Measurements from ENCODE around the gene MBOAT7. TPM values are rescaled to one million over a fixed set of nuclear protein-coding genes. Genes with fewer than 3 reads are reported as not detected.

MBOAT7 gene, protein sequence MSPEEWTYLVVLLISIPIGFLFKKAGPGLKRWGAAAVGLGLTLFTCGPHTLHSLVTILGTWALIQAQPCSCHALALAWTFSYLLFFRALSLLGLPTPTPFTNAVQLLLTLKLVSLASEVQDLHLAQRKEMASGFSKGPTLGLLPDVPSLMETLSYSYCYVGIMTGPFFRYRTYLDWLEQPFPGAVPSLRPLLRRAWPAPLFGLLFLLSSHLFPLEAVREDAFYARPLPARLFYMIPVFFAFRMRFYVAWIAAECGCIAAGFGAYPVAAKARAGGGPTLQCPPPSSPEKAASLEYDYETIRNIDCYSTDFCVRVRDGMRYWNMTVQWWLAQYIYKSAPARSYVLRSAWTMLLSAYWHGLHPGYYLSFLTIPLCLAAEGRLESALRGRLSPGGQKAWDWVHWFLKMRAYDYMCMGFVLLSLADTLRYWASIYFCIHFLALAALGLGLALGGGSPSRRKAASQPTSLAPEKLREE
- total RNA-seq = 98.8 and 123 TPM in 2 replicates

GRCh38 chr19:54189145-54189734, at the start of gene MBOAT7:
Gene MBOAT7 (minus strand): TSS chr19:54189580. CDS start chr19:54188508, 1,072 bp downstream.

GRCh38 chr19:54222474-54223276, 33.3 kb upstream of the MBOAT7 start, which contains the start of gene LILRB3:
Gene LILRB3 (minus strand): TSS chr19:54223007. CDS start chr19:54222976, 31 bp downstream.

DNA sequence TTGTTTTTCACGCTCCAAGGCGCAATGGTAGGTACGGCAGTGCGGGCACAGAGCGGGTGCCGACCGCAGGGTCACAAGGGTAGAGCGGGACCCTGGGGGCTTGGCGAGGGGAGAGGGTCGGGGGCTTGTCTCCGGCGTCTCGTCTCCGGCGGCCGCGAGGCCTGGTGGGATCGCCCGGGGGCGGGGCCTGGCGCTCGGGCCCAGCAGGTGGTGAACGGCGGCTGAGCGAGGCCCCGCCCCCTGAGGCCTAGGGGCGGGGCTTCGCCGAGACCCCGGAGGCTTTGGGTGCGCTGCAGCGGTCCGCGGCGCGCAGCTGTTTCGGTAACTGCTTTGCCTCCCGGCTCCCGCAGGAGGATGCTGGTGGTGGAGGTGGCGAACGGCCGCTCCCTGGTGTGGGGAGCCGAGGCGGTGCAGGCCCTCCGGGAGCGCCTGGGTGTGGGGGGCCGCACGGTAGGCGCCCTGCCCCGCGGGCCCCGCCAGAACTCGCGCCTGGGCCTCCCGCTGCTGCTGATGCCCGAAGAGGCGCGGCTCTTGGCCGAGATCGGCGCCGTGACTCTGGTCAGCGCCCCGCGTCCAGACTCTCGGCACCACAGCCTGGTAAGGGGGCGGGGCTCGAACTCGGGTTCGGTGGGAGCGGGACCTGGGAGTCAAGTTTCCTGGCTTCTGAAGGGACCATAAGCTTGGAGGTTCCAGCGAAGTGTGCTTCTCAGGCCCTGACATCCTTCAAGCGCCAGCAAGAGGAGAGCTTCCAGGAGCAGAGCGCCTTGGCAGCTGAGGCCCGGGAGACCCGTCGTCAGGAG, 1.8 kb upstream of the MBOAT7 start, which contains the start of gene TSEN34:
Gene TSEN34, plus strand, starts transcription at position 298 of the 800 bp plus-strand sequence. Its CDS starts 57 bp downstream, at position 355.

GRCh38 chr19:54172471-54173358, 16.7 kb downstream of the MBOAT7 start, which contains the start of gene TMC4:
Gene TMC4 (minus strand): TSS chr19:54173160. CDS start chr19:54173117, 43 bp downstream.

DNA sequence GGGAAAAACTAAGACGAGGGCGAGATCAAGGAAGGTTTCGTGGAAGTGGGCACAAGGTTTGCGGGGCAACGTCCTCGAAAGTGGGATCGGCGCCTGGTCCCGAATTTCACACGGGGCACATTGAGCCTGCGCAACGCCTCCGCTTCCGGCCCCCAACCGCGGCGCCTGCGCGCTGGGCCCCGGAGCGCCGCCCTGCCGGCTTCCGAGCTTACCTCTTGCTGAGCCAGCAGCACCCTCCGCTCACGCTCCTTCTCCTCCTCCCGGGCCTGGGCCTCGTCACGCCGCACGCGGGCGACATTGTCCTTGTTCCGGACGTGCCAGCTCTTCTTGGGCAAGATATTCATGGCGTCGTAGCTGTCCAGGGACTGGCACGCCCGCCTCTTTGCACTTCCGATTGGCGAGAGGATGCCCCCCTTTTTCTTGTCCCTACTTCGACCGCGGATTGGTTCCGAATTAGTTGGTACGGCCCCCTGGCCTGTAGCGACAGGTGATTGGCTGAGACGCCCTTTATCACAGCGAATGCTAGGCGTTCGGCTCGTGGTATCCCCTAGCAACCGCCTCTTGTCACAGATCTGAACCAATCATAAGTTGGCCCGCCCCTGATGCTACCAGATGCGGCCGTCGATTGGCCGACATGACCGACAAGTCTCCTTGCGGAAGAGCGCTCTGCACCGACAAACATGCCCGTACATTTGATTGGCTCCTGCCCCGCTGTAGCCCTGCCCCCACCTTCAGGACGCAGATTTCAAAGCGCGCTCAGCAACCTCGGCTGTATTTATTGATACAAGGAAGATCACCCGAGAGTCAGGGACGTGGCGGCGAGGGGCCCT, 29.8 kb downstream of the MBOAT7 start, which contains the start of gene LENG1:
Gene LENG1, minus strand, starts transcription at position 370 of the 830 bp plus-strand sequence. Its CDS starts 26 bp downstream, at position 344.

GRCh38 chr19:54137699-54138488, 51.5 kb downstream of the MBOAT7 start, which contains the start of gene CNOT3:
Gene CNOT3 (plus strand): TSS chr19:54137762. CDS start chr19:54142979, 5,217 bp downstream.

Other genes starting within 250 kb of the MBOAT7 start
- 0.72 and 0.97 TPM in 2 replicates for gene CACNG8, start 226.6 kb downstream of the MBOAT7 start, total RNA-seq
- 0.16 and 0.72 TPM in 2 replicates for gene CACNG6, start 197.9 kb downstream of the MBOAT7 start, total RNA-seq
- gene VSTM1, start 125.7 kb downstream of the MBOAT7 start, total RNA-seq = not detected in 2 replicates
- gene TARM1, start 108.2 kb downstream of the MBOAT7 start, total RNA-seq = not detected in 2 replicates
- 0.49 and 2.0 TPM in 2 replicates for gene OSCAR, start 88.8 kb downstream of the MBOAT7 start, total RNA-seq
- gene NDUFA3, start 86.7 kb downstream of the MBOAT7 start, total RNA-seq = 13.4 and 40.8 TPM in 2 replicates
- gene TFPT, start 73.9 kb downstream of the MBOAT7 start, total RNA-seq = 13.9 and 22.2 TPM in 2 replicates
- gene PRPF31, start 73.8 kb downstream of the MBOAT7 start, total RNA-seq = 50.2 and 52.7 TPM in 2 replicates
- 15.5 and 20.4 TPM in 2 replicates for gene CNOT3, start 51.8 kb downstream of the MBOAT7 start, total RNA-seq
- gene LENG1, start 29.9 kb downstream of the MBOAT7 start, total RNA-seq = 3.4 and 4.5 TPM in 2 replicates
- gene TMC4, start 16.4 kb downstream of the MBOAT7 start, total RNA-seq = 0.32 and 0.90 TPM in 2 replicates
- gene TSEN34, start 1.7 kb upstream of the MBOAT7 start, total RNA-seq = 82.1 and 116 TPM in 2 replicates
- 2,181 and 2,831 TPM in 2 replicates for gene RPS9, start 11.3 kb upstream of the MBOAT7 start, total RNA-seq
- not detected in 2 replicates for gene LILRB3, start 33.4 kb upstream of the MBOAT7 start, total RNA-seq
- gene LILRA6, start 53.2 kb upstream of the MBOAT7 start, total RNA-seq = not detected in 2 replicates
- not detected in 2 replicates for gene LILRB5, start 67.7 kb upstream of the MBOAT7 start, total RNA-seq
- not detected in 2 replicates for gene LILRB2, start 91.5 kb upstream of the MBOAT7 start, total RNA-seq
- not detected in 2 replicates for gene LILRA5, start 123.6 kb upstream of the MBOAT7 start, total RNA-seq
- not detected in 2 replicates for gene LILRA4, start 149.6 kb upstream of the MBOAT7 start, total RNA-seq
- gene LAIR1, start 175.4 kb upstream of the MBOAT7 start, total RNA-seq = not detected in 2 replicates
- 0.16 TPM in 1 of 2 replicates, not detected in the other for gene TTYH1, start 225.9 kb upstream of the MBOAT7 start, total RNA-seq

Measured in cardiac atrium fibroblast (primary cell).